SK-N-SH (cell line): ENCODE results near the gene NSMCE1.
"Not testable (repeated sequence)": the region's sequence is repeated elsewhere in the genome, so short reads cannot be mapped to it uniquely, and the experiment has no call there.

ENCODE experiments used
- EP300 ChIP-seq, 2 experiments: IDR thresholded peaks; 2 replicates each; pipeline versions ENCODE4 v1.4.0 to v1.6.1; 2012; ENCODE audit warnings: borderline replicate concordance in 1 of 2, low read depth in 1 of 2, low read length in 1 of 2
- FOXM1 ChIP-seq: IDR thresholded peaks from 2 replicates; pipeline ENCODE4 v1.4.0; 2012; ENCODE audit warnings: low read depth, mild to moderate bottlenecking
- NRF1 ChIP-seq: IDR thresholded peaks from 2 replicates; pipeline ENCODE4 v1.6.1; 2012; ENCODE audit warnings: low read depth, mild to moderate bottlenecking, low read length
- USF2 ChIP-seq: fragments of 150-350 bp; IDR thresholded peaks from 2 replicates; pipeline ENCODE4 v1.6.1; 2017; ENCODE audit warnings: antibody characterized with exemption, low read length, low read depth, borderline replicate concordance

- not testable (repeated sequence) for TF ChIP-seq FOXM1; EP300 (IDR thresholded peaks at IDR 0.05; ENCODE audit: borderline replicate concordance in 1 of 2, low read depth in 1 of 2, low read length in 1 of 2); USF2; NRF1
Measured at GRCh38 chr16:27207121-27207520, 61.5 kb downstream of the NSMCE1 start.
